ENCODE data around the gene SMC5.

The SMC5 gene

DNA sequence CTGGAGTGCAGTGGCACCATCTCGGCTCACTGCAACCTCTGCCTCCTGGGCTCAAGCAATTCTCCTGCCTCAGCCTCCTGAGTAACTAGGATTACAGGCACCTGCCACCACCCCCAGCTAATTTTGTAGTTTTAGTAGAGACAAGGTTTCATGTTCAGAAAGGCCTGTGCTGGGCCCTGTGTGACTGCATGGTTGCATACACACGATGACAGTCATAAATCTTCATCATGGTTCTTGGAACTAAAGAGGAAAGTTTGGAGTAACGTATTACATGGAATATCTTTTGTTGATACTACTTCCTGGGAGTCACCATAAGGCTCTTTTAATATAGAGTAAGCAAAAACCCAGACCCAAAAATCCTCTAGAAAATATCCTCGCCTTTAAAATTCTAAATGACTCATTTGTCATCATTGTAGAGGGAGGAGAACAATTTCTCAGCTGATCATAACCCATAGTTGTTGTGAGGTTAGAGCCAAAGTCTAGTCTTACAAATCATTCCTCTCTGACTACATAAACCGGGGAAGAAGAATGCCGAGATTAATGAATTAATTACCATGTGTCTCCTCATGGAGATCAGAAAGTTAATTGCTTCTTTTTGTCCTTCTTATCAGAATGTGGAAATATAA, 108.6 kb downstream of the SMC5 start:
- H3K27ac ChIP-seq (ENCODE audit: low read depth, low read length): no peak overlapping the region
- H3K79me1 ChIP-seq (ENCODE audit: low read length): no peaks in the 10 kb centered on the region
- no peak overlapping the region for H3K9ac ChIP-seq (ENCODE audit: low read length)
- no peak overlapping the region for H2BK120ac ChIP-seq (ENCODE audit: insufficient read depth, low read length, poor library complexity)
- no CpG with 5 or more reads among the region's 6 CpGs for WGBS (ENCODE audit: extremely low coverage, insufficient coverage, insufficient read length)
- H3K18ac ChIP-seq (ENCODE audit: low read length): no peak overlapping the region
- no peak overlapping the region for H2AK5ac ChIP-seq (ENCODE audit: low read length)
- H4K12ac ChIP-seq (ENCODE audit: low read depth, low read length): no peak overlapping the region
- peaks cover 1% of the 10 kb centered on the region for H3K9me3 ChIP-seq (ENCODE audit: insufficient read depth, low read depth, low read length)
- no peaks in the 10 kb centered on the region for H3K27me3 ChIP-seq (ENCODE audit: insufficient read depth, low read length)
- H2BK5ac ChIP-seq (ENCODE audit: low read depth, low read length, poor library complexity): no peak overlapping the region
- H3K4me2 ChIP-seq (ENCODE audit: low read length): no peak overlapping the region
- no peak overlapping the region for H3K4ac ChIP-seq (ENCODE audit: low read depth, low read length)
- H3K79me2 ChIP-seq (ENCODE audit: control insufficient read depth, insufficient read depth, low read length, poor library complexity): no peaks in the 10 kb centered on the region
- H3K4me3 ChIP-seq (ENCODE audit: low read depth, low read length): no peak overlapping the region
- peaks cover 2 to 3% of the 10 kb centered on the region in 2 experiments for H3K36me3 ChIP-seq (ENCODE audit: control insufficient read depth in 1 of 2, insufficient read depth in 2 of 2, low read length in 2 of 2)
- no peak overlapping the region for H4K91ac ChIP-seq (ENCODE audit: low read depth, low read length)
- DNase-seq: no peak
- no peaks in the 10 kb centered on the region for H3K4me1 ChIP-seq (ENCODE audit: control insufficient read depth in 1 of 2, insufficient read depth in 2 of 2, low read length in 2 of 2)
- no peak overlapping the region for H3K14ac ChIP-seq (ENCODE audit: low read length)
- H2AFZ ChIP-seq (ENCODE audit: insufficient read depth, low read length, poor library complexity): no peak overlapping the region
- H4K8ac ChIP-seq (ENCODE audit: low read depth, low read length): no peak overlapping the region
- no peak overlapping the region for H2BK12ac ChIP-seq (ENCODE audit: low read length)
- no peak overlapping the region for H3K23ac ChIP-seq (ENCODE audit: low read length)

DNA sequence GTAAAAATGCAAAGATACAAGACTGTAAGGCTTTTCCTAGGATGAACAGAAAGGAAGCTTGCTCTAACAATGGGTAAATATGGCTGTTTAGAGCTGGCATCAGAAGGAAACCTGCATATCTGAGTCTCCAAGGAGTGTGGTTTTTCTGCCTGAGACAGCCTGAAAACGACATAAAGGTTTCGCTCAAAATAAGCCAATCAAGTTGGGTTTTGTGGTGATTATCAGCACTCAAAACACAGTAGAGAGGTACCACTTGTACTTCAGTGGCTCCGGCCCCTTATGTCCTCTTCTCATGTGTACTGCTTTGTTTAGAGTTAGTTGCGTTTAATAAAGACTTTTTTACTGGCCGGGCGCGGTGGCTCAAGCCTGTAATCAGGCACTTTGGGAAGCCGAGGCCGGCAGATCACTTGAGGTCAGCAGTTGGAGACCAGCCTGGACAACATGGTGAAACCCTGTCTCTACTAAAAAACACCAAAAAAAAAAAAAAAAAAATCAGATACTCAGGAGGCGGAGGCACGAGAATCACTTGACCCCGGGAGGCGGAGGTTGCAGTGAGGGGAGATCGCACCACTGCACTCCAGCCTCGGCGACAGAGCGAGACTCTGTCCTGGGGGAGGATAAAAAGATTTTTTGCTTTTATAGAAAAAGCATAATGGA, 116.3 kb downstream of the SMC5 start:
- Histone ChIP-seq H2BK120ac (ENCODE audit: insufficient read depth, low read length, poor library complexity) (no peak overlapping the region), H4K12ac (ENCODE audit: low read depth, low read length) (no peak overlapping the region), H3K79me2 (ENCODE audit: control insufficient read depth, insufficient read depth, low read length, poor library complexity) (no peaks in the 10 kb centered on the region), H2AK5ac (ENCODE audit: low read length) (no peak overlapping the region), H3K9ac (ENCODE audit: low read length) (no peak overlapping the region), H3K27me3 (ENCODE audit: insufficient read depth, low read length) (no peaks in the 10 kb centered on the region), H3K9me3 (ENCODE audit: insufficient read depth, low read depth, low read length) (no peaks in the 10 kb centered on the region), H3K4me2 (ENCODE audit: low read length) (no peak overlapping the region), H3K4me1 (ENCODE audit: control insufficient read depth in 1 of 2, insufficient read depth in 2 of 2, low read length in 2 of 2) (no peaks in the 10 kb centered on the region), H3K27ac (ENCODE audit: low read depth, low read length) (no peak overlapping the region), H3K14ac (ENCODE audit: low read length) (no peak overlapping the region), H3K23ac (ENCODE audit: low read length) (no peak overlapping the region), H3K4ac (ENCODE audit: low read depth, low read length) (no peak overlapping the region), H3K79me1 (ENCODE audit: low read length) (no peaks in the 10 kb centered on the region), H3K36me3 (ENCODE audit: control insufficient read depth in 1 of 2, insufficient read depth in 2 of 2, low read length in 2 of 2) (no peaks in the 10 kb centered on the region), H4K91ac (ENCODE audit: low read depth, low read length) (no peak overlapping the region), H3K18ac (ENCODE audit: low read length) (no peak overlapping the region), H3K4me3 (ENCODE audit: low read depth, low read length) (no peak overlapping the region), H4K8ac (ENCODE audit: low read depth, low read length) (no peak overlapping the region), H2AFZ (ENCODE audit: insufficient read depth, low read length, poor library complexity) (no peak overlapping the region), H2BK12ac (ENCODE audit: low read length) (no peak overlapping the region), H2BK5ac (ENCODE audit: low read depth, low read length, poor library complexity) (no peak overlapping the region)
- WGBS (ENCODE audit: extremely low coverage, insufficient coverage, insufficient read length): no CpG with 5 or more reads among the region's 17 CpGs
- DNase-seq: no peak

DNA sequence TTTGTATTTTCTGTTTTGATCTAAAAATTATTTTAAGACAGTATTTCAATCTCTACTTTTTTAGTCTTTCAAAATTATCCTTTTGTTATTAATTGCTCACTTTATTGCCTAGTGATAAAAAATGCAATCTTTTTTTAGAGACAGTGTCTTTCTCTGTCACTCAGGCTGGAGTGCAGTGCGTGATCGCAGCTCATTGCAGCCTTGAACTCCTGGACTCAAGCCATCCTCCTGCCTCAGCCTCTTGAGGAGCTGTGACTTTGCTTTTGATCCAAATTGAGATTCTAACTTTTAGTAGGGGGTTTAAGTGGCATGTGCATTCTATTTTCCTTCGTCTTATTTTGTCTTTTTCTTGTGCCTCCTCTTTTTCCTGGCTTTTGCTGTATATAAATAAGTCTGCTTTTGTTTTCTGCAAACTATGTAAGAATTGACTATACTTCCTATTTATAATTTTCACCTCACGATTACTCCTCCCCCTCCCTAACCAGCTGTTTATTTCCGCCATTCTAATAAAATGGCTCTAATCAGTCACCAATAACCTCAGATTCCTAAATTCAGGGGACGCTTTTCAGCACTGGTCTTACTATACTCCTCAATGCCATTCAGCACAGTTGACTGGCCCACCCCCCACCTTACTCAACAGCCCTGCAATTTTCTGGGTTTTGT, 123.4 kb downstream of the SMC5 start:
- WGBS (ENCODE audit: extremely low coverage, insufficient coverage, insufficient read length): 100% methylated on average over 2 of the region's 6 CpGs

DNA sequence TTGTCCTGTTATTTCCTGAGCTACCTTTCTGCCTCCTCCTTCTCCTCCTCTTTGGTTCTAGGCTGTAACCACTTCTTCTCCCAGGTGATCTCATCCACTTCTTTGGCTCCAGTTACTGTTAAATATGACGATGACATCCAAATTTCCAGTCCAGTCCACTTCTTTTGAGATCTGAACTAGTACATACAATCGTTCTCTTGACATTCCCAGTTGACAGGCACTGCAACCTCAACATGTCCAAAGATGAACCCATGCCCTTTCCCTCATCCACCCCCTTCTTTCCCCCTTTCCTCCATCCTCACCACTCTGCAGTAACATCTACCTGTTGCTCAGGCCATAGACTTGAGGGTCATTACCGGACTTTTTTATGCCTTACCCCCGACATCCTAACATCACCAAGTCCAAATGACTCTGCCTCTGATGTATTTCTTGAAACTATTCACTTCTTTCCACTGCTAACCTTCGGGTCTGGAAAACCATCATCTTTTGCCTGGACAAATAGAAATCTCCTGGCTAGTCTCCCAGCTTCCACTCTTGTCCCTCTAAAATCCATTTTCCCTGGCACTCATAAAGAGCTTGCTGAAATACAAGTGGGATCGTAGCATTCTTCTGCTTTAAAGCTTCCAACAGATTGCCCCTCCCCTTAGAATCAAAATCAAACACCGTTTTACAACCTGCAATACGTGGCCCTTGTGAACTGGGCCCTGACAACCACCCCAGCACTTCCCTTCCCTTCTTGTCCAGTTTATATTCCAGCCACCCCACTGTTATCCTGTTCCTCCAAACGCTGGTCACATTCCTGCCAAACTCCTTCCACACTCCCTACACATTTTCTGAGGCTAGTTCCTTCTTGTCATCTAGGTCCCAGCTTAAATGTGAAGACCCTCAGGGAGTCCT, 124.2 kb downstream of the SMC5 start:
- no peak overlapping the region for H2BK12ac ChIP-seq (ENCODE audit: low read length)
- no peak for DNase-seq
- H3K4me1 ChIP-seq (ENCODE audit: control insufficient read depth in 1 of 2, insufficient read depth in 2 of 2, low read length in 2 of 2): no peaks in the 10 kb centered on the region
- H4K12ac ChIP-seq (ENCODE audit: low read depth, low read length): no peak overlapping the region
- H3K4ac ChIP-seq (ENCODE audit: low read depth, low read length): no peak overlapping the region
- H4K91ac ChIP-seq (ENCODE audit: low read depth, low read length): no peak overlapping the region
- H3K23ac ChIP-seq (ENCODE audit: low read length): peak overlapping the region; percentile 27
- no peaks in the 10 kb centered on the region for H3K9me3 ChIP-seq (ENCODE audit: insufficient read depth, low read depth, low read length)
- H4K8ac ChIP-seq (ENCODE audit: low read depth, low read length): no peak overlapping the region
- no CpG with 5 or more reads among the region's 9 CpGs for WGBS (ENCODE audit: extremely low coverage, insufficient coverage, insufficient read length)
- no peak overlapping the region for H2BK120ac ChIP-seq (ENCODE audit: insufficient read depth, low read length, poor library complexity)
- H3K4me3 ChIP-seq (ENCODE audit: low read depth, low read length): no peak overlapping the region
- H3K36me3 ChIP-seq (ENCODE audit: control insufficient read depth in 1 of 2, insufficient read depth in 2 of 2, low read length in 2 of 2): no peaks in the 10 kb centered on the region
- no peaks in the 10 kb centered on the region for H3K79me1 ChIP-seq (ENCODE audit: low read length)
- H3K9ac ChIP-seq (ENCODE audit: low read length): no peak overlapping the region
- no peak overlapping the region for H3K18ac ChIP-seq (ENCODE audit: low read length)
- H3K14ac ChIP-seq (ENCODE audit: low read length): no peak overlapping the region
- no peak overlapping the region for H3K4me2 ChIP-seq (ENCODE audit: low read length)
- no peak overlapping the region for H3K27ac ChIP-seq (ENCODE audit: low read depth, low read length)
- H2AK5ac ChIP-seq (ENCODE audit: low read length): no peak overlapping the region
- H2AFZ ChIP-seq (ENCODE audit: insufficient read depth, low read length, poor library complexity): no peak overlapping the region
- no peaks in the 10 kb centered on the region for H3K79me2 ChIP-seq (ENCODE audit: control insufficient read depth, insufficient read depth, low read length, poor library complexity)
- H3K27me3 ChIP-seq (ENCODE audit: insufficient read depth, low read length): no peaks in the 10 kb centered on the region
- H2BK5ac ChIP-seq (ENCODE audit: low read depth, low read length, poor library complexity): no peak overlapping the region

More for the DNA sequence above, 123.4 kb downstream of the SMC5 start:
- H3K23ac ChIP-seq (ENCODE audit: low read length): no peak overlapping the region
- H3K9me3 ChIP-seq (ENCODE audit: insufficient read depth, low read depth, low read length): no peaks in the 10 kb centered on the region
- no peaks in the 10 kb centered on the region for H3K36me3 ChIP-seq (ENCODE audit: control insufficient read depth in 1 of 2, insufficient read depth in 2 of 2, low read length in 2 of 2)
- H2BK5ac ChIP-seq (ENCODE audit: low read depth, low read length, poor library complexity): no peak overlapping the region
- H3K4me2 ChIP-seq (ENCODE audit: low read length): no peak overlapping the region
- no peak overlapping the region for H2AFZ ChIP-seq (ENCODE audit: insufficient read depth, low read length, poor library complexity)
- H2AK5ac ChIP-seq (ENCODE audit: low read length): no peak overlapping the region
- no peaks in the 10 kb centered on the region for H3K79me2 ChIP-seq (ENCODE audit: control insufficient read depth, insufficient read depth, low read length, poor library complexity)
- H4K8ac ChIP-seq (ENCODE audit: low read depth, low read length): no peak overlapping the region
- no peak overlapping the region for H3K9ac ChIP-seq (ENCODE audit: low read length)
- no peak overlapping the region for H3K4me3 ChIP-seq (ENCODE audit: low read depth, low read length)
- no peak overlapping the region for H2BK120ac ChIP-seq (ENCODE audit: insufficient read depth, low read length, poor library complexity)
- H3K18ac ChIP-seq (ENCODE audit: low read length): no peak overlapping the region
- H3K27me3 ChIP-seq (ENCODE audit: insufficient read depth, low read length): no peaks in the 10 kb centered on the region
- H3K4ac ChIP-seq (ENCODE audit: low read depth, low read length): no peak overlapping the region
- H4K91ac ChIP-seq (ENCODE audit: low read depth, low read length): no peak overlapping the region
- no peak overlapping the region for H2BK12ac ChIP-seq (ENCODE audit: low read length)
- no peak overlapping the region for H3K27ac ChIP-seq (ENCODE audit: low read depth, low read length)
- DNase-seq: no peak
- H3K4me1 ChIP-seq (ENCODE audit: control insufficient read depth in 1 of 2, insufficient read depth in 2 of 2, low read length in 2 of 2): no peaks in the 10 kb centered on the region
- H4K12ac ChIP-seq (ENCODE audit: low read depth, low read length): no peak overlapping the region
- H3K79me1 ChIP-seq (ENCODE audit: low read length): no peaks in the 10 kb centered on the region
- no peak overlapping the region for H3K14ac ChIP-seq (ENCODE audit: low read length)
